ENCODE measurements around the gene GPR55. TPM values are rescaled to one million over a fixed set of nuclear protein-coding genes. Genes with fewer than 3 reads are reported as not detected.
"Not testable (repeated sequence)": the region's sequence is repeated elsewhere in the genome, so short reads cannot be mapped to it uniquely, and the experiment has no call there.

Gene GPR55, protein sequence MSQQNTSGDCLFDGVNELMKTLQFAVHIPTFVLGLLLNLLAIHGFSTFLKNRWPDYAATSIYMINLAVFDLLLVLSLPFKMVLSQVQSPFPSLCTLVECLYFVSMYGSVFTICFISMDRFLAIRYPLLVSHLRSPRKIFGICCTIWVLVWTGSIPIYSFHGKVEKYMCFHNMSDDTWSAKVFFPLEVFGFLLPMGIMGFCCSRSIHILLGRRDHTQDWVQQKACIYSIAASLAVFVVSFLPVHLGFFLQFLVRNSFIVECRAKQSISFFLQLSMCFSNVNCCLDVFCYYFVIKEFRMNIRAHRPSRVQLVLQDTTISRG
- 0.24 and 0.29 TPM in 2 replicates for total RNA-seq (2014; rRNA removed; shearing (Covaris generic))

DNA sequence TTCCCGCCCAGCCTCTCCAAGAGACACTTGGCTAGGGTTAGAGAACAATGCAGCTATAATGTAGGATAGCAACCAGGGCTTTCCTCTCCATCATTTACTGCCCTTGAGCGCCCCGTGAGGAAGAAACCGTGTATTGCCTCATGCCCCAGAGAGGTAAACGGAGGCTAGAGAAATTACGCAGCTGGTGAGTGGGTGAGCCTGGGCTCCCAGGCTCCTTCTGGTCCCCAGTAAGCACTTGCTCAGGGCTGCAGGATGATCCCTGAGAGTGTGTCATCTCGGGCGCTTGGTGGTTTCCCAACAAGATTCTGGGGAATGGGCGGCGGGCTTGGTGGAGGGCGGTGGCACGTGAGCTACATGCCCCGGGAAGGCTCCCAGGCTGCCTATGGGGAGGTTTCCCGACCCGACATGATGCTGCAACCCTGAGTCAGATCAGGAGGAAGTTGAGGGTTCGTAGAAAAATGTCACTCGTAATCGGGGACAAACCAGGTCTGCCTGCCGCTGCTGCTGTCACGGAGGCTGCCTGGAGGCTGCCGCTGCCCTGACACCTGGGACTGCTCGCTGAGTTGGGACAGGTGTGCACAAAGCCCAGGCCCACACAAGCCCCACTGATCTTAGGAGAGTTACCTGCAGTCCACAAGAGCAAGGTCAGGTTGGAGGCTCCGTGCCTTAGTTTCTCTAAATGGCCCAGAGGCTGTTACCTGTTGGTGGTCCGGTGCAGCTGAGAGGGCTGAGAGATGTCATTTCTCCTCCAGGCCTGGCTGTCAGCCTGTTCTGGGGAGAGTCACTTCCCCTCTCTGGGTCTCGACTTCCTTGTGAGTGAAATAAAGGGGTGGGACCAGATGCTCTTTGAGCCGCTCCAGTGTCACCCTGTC is at the start of gene GPR55:
TSS of gene GPR55 (minus strand) at position 773 of the 872 bp plus-strand sequence. CDS start 14,280 bp downstream, outside the sequence.
- no peak for DNase-seq (ENCODE audit: low read depth)

DNA sequence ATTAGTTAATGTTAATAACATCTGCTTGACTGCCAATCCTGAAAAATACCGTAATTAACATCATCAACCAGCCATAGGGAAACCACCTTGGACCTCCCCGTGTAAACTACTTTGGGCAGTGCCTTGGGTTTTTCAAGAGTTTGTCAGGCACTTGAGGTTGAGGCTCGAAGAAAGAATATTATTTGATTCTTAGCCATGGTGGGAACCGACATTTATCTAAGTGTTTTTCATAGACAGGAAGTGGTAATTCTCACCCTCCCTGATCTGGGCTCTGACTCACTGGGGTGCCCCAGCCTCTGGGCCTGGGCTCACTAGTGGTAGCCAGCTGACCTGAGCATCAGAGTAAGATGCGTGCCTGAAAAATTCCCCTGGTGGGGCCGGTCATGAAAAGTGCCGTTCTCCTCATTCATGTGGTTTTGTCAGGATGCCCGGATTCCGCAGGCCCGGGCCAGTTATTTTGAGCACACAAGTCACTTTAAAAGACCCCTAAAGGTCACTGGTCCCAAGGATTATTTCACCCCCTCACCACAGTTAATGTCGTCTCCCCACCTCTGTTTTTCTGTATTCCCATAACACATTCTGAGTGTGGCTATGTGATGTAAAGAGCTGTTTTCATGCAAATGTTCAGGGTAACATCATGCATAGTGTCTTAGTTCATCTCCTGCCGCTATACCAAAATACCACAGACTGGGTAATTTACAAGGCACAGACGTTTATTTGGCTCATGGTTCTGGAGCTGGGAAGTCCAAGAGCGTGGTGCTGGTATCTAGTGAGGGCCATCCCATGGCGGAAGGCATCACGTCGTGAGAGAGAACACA is 49.3 kb upstream of the GPR55 start:
- peak; percentile 98 for DNase-seq (ENCODE audit: low read depth)

DNA sequence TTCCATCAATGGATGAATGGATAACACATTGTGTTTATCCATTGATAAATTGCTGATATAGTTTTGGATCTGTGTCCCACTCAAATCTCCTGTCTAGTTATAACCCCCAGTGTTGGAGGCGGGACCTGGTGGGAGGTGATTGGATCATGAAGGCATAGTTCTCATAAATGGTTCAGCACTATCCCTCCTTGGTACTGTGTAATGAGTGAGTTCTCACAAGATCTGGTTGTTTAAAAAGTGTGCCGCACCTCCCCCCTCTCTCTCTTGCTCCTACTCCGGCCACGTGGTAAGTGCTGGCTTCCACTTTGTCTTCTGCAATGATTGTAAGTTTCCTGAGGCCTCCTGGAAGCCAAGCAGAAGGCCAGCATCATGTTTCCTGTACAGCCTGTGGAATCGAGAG is 47.0 kb upstream of the GPR55 start:
- no peak for DNase-seq (ENCODE audit: low read depth)

DNA sequence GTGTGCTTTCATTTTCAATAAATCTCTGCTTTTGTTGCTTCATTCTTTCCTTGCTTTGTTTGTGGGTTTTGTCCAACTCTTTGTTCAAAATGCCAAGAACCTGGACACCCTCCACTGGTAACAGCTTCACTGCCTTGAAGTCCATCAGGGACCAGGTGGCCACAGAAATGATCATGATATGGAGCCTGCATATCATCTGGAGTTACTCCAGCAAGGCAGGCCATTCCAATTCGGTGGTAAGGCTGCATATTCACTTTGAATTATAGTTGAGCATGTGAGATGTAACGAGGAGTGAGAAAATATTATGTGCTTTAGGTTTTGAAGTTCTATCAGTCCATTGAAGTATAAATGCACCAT is 44.6 kb upstream of the GPR55 start:
- no peak for DNase-seq (ENCODE audit: low read depth)

DNA sequence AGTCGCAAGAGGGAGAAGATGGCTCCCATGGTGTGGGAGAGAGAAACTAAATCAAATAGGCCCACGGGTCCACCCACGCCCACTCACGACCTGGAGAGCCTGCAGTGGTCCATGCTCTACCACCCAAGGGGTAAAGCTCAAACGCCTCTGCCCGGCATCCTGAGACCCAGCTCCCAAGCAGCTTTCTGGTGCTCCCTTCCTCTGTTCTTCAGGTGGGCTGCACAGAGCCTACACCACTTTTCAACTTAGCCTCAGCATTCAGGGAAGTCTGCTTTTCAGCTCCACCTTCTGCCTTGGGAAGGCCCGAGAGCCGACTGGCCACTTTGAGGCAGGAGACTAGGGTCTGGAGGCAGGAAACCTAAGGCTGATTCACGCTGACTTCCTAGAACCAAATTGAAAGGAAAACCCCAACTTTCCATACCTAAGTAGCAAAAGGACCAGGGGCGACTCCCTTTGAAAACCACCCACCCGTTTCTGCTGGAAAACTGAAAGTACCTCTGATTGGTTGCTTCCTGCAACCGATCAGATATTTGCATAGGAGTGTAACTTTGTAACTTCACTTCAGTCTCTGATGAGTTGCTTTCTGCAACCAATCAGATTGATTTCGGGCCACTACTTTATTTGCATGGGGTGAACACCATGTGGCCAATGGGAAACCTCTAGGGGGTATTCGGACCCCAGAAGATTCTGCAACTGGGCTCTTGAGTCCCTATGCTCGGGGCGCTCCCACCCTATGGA is 44.0 kb upstream of the GPR55 start:
- peak; percentile 85 for DNase-seq (ENCODE audit: low read depth)

DNA sequence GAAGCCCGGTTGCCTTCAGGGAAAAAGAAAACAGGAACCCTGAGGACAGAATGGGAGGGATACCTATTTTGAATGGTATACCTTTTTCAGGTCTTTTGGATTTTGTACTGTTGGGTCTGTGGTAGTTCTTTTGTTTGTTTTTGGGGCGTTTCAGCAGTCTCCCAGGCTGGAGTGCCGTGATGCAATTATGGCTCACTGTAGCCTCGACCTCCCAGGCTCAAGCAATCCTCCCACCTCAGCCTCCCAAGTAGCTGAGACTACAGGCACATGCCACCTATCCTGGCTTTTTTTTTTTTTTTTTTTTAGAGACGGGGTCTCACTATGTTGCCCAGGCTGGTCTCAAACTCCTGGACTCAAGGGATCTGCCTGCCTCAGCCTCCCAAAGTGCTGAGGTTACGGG is 43.3 kb upstream of the GPR55 start:
- not testable (repeated sequence) for DNase-seq (ENCODE audit: low read depth)

DNA sequence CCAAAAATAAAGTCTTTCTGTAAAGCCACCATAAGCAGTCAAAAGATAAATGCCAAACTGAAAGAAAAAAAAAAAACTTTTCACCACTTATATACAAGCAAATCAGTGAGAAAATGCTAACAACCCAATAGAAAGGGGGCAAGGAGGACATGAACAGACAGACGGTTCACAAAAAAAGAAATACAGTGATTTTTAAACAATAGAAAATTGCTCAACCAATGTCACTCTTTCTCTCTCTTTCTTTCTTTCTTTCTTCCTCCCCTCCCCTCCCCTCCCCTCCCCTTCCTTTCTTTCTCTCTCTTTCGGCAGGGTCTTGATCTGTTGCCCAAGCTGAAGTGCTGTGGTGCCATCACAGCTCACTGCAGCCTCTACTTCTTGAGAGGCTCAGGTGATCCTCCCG is 42.1 kb upstream of the GPR55 start:
- no peak for DNase-seq (ENCODE audit: low read depth)

GRCh38 chr2:230964136-230964730 is 39.2 kb upstream of the GPR55 start:
- no peak for DNase-seq (ENCODE audit: low read depth)

DNA sequence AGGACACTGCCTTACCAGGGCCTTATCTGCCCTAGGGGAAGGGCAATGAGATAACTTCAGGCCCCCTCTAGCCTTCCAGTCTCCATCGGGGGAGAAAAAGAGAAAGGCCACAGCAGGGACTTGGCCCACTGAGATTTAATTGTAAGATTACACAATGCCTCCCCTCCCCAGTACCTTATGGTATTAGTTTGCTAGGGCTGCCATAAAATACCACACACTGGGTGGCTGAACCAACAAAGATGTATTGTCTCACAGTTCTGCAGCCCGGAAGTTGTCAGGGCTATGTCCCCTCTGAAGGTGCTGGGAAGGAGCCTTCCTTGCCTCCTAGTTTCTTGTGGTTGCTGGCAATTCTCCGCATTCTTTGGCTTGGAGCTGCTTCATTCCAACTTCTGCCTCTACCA is 36.0 kb upstream of the GPR55 start:
- DNase-seq (ENCODE audit: low read depth), result peak; percentile 83

DNA sequence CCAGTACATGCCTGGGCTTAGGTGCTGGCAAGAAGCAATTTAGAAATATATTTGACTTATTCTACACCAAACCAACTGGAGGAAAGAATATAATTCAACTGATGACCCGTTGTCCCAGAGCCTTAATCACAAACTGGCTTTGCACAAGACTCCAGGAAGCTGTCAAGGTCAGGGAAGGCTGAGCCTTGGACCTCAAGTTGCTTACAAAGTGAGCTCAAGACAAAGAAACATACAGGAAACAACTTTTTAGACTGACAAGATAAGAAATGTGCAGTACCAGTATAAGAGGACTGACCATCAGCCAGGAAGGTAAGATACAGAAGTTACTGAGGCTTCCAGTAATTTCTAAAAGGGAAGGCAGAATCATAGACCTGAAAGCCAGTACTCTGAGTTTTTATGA is 35.0 kb upstream of the GPR55 start:
- no peak for DNase-seq (ENCODE audit: low read depth)

DNA sequence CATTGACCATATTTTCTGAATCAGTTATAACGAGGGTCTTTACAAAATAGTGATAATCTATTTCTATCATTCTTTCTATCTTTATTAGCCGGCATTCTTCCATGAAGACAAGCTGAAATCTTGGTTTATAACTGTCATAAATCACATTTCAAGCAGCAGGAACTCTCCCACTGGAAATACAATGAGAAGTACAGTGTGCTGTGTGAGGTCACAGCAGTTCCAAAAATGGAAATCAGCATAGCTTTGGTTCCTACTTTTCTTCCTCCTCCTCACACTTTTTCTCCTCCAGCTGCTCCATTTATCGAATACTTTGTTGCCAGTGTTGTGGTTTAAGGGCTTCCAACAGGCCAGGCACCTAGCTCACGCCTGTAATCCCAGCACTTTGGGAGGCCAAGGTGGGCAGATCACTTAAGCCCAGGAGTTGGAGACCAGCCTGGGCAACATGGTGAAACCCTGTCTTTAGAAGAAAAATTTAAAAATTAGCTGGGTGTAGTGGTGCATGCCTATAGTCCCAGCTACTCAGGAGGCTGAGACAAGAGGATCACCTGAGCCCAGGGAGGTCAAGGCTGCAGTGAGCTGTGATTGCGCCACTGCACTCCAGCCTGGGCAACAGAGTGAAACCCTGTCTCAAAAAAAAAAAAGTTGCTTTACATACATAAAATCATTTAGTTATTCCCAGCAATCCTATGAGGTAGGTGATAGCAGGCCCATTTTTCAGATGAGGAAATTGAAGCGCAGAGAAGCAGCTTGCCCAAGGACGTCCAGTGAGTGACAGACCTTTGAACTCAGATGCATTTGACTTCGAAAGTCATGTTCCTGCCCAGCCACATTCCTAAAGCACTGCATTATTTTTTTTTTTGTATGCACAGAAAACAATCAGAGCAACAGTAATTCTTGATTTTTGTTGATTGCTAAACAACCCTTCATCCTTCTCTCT is 34.0 kb upstream of the GPR55 start:
- DNase-seq (ENCODE audit: low read depth), result no peak

DNA sequence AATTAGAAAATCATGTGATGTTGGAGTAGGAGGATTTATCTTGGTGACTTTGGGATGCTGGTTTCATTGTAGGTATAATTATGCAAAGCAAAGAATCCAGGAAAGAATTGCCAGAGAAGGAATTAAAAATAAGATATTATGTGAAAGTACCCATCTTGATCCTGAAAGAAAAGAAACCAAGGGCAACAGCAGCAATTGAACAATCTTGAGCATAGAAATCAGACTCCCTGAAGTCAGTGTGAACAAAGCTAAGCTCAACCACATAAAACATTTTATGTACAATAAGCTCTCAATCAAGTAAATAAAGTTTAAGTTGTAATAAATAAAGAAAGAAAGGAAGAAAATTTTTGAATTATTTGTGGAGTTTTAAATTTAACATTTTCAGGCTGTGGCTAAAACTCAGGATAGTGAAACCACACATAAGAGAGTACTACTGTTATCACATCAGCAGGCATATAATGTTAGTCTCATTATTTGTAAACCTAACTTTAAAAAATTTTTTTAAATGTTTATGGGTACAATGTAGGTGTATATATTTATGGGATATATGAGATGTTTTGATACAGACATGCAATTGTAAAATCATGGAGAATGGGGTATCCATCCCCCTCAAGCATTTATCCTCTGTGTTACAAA is 32.8 kb upstream of the GPR55 start:
- no peak for DNase-seq (ENCODE audit: low read depth)

DNA sequence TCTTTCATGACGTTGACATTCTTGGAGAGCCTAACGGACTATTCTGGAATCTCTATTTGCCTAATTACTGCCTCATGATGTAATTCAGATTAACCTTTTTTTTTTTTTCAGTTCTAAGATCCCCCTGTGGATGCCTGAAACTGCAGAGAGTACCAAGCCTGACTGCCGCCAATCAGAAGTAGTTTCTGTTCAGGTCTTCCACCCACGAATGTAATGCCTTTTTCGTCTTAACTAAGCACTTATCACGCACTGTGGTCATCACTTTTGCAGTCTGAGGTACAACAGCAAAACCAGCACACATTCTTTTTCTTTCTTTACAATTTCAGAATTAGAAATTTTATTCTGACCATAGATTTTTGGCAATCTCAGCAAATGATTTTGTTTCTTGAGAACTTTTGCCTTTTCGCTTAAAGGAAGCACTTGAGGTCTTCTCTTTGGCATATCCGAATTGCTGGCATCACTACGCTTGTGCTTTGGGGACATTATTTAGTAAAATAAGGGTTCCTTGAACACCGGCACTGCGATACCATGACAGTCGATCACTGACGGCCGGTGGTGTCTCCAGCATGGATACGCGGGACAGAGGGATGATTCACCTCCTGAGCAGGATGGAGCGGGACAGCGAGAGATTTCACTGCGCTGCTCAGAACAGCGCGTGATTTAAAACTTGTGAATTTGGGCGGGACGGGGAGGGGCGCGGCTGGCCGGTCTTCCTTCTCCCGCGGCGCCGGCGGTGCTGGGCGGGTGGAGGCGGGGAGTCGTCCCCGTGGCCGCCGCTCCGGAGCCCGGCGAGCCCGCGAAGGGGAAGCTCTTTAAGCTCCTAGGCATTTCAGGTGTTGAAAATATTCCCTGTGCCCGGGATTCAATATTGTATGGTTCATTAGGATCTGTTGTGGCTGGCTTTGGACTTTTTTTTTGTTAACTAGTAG is 32.0 kb upstream of the GPR55 start:
- peak; percentile 89 for DNase-seq (ENCODE audit: low read depth)

GRCh38 chr2:230955163-230955737 is 30.2 kb upstream of the GPR55 start:
- DNase-seq (ENCODE audit: low read depth), result no peak

DNA sequence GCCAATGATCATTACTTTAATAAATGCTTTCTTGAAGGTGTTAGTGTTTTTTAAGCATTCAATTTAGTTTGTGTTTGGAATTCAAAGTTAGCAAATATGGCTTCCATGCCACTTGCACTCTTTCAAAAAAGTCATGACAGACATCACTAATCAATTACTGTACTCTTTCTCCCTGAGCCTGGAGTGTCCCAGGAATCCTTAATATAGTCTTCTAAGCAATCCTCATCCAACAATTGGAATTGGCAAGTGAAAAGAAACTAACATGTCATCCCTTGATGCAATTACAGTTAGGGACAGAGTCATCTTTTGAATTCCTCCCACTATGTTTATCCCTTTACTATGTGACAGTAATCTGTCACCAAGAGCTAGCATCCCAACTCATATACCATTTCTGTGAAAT is 29.7 kb upstream of the GPR55 start:
- DNase-seq (ENCODE audit: low read depth), result no peak

- DNase-seq (ENCODE audit: low read depth), result no peak
These were observed 28.8 kb upstream of the GPR55 start for GRCh38 chr2:230953845-230954244.

DNA sequence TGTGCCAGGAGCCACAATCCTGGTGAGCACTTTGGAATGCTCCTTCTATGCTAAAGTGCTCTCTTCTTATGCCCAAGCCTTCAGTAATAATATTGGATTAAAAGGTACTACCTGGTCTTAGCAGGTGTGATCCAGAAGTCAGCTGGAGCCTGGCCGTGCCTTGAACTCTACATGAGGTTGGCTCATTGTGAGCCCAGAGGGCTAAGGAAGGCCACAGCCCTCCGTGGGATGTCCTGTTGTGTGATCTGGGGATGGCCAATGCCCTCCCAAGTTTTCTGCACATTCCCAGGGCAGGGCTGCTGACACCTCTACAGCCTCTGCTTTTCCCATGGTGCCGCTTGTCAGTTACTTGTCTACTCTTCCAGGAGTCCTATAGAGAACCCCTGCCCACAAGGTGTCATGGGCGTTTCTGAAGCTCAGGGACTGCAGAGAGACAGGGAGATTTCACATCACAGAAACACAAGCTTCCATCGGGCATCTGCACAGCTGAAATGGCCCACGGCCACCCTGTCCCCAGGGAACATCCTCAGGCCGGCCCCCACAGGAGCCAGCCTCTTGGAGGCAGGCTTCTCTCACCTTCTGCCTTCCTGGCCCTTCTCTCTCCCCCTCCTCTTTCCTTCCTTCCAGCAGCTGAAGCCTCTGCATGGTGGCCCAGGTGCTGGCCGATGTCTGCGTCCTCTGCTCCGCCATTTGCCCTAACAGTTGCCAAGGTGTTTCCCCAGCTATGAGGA is 27.3 kb upstream of the GPR55 start:
- no peak for DNase-seq (ENCODE audit: low read depth)
